Hematopoietic multipotent progenitor cell treated with erythropoietin and hydrocortisone succinate and interleukin-3 and kit ligand, for 17 days (in vitro differentiated cells): ENCODE data around the gene HOXB2.

Experiments used
- DNase-seq: peaks from one replicate; pipeline ENCODE4 v3.0.0-alpha.2; 2015; ENCODE audit warnings: low spot score

HOXB2 gene

GRCh38 chr17:48565925-48566710 lies 21.2 kb upstream of the HOXB2 start:
- DNase-seq, result no peak

GRCh38 chr17:48565022-48565554 lies 20.2 kb upstream of the HOXB2 start:
- DNase-seq, result no peak

- DNase-seq, result no peak
These were observed 19.5 kb upstream of the HOXB2 start for GRCh38 chr17:48564188-48565021.

- DNase-seq, result no peak
These were observed 18.9 kb upstream of the HOXB2 start for GRCh38 chr17:48563867-48564187.

GRCh38 chr17:48563385-48563838 lies 18.5 kb upstream of the HOXB2 start:
- no peak for DNase-seq

- DNase-seq, result no peak
These were observed 18.0 kb upstream of the HOXB2 start for GRCh38 chr17:48562934-48563333.

- no peak for DNase-seq
These were observed 17.2 kb upstream of the HOXB2 start for GRCh38 chr17:48561884-48562810.

GRCh38 chr17:48559840-48560817 lies 15.2 kb upstream of the HOXB2 start:
- no peak for DNase-seq

GRCh38 chr17:48559122-48559839 lies 14.4 kb upstream of the HOXB2 start:
- no peak for DNase-seq

GRCh38 chr17:48558831-48559121 lies 13.9 kb upstream of the HOXB2 start:
- no peak for DNase-seq

- DNase-seq, result no peak
These were observed 13.3 kb upstream of the HOXB2 start for GRCh38 chr17:48558057-48558830.

GRCh38 chr17:48556576-48557401 lies 11.9 kb upstream of the HOXB2 start:
- DNase-seq, result no peak

- no peak for DNase-seq
These were observed 11.3 kb upstream of the HOXB2 start for GRCh38 chr17:48556229-48556575.

- DNase-seq, result no peak
These were observed 10.6 kb upstream of the HOXB2 start for GRCh38 chr17:48555258-48556228.

GRCh38 chr17:48554412-48555257 lies 9.7 kb upstream of the HOXB2 start:
- DNase-seq, result no peak

GRCh38 chr17:48553826-48554225 lies 8.9 kb upstream of the HOXB2 start:
- DNase-seq, result no peak

- DNase-seq, result no peak
These were observed 8.3 kb upstream of the HOXB2 start for GRCh38 chr17:48553190-48553547.
